IgD-negative memory B cell (primary cell): ENCODE measurements around the gene HDGFL3. TPM values are rescaled to one million over a fixed set of nuclear protein-coding genes. Genes with fewer than 3 reads are reported as not detected.
"Not testable (repeated sequence)": the region's sequence is repeated elsewhere in the genome, so short reads cannot be mapped to it uniquely, and the experiment has no call there.

Experiments used
- H3K27ac Mint-ChIP-seq, 3 donors: one replicate each; pipeline ENCODE4 v1.8.0; 2020 to 2022; ENCODE audit warnings: mild to moderate bottlenecking in 3 of 3, mixed read lengths in 3 of 3, moderate library complexity in 1 of 3
- H3K27me3 Mint-ChIP-seq: one replicate; pipeline ENCODE4 v1.8.0; 2021; ENCODE audit warnings: mixed read lengths
- H3K36me3 Mint-ChIP-seq: one replicate; pipeline ENCODE4 v1.8.0; 2020; ENCODE audit warnings: mild to moderate bottlenecking, mixed read lengths
- H3K4me1 Mint-ChIP-seq, 3 donors: one replicate each; pipeline ENCODE4 v1.8.0; 2020 to 2022; ENCODE audit warnings: mixed read lengths in 3 of 3, mild to moderate bottlenecking in 1 of 3
- H3K4me3 Mint-ChIP-seq, 4 donors: one replicate each; pipeline ENCODE4 v1.8.0; 2020 to 2022; ENCODE audit warnings: mild to moderate bottlenecking in 4 of 4, mixed read lengths in 4 of 4, moderate library complexity in 3 of 4
- H3K9me3 Mint-ChIP-seq, 3 donors: one replicate each; pipeline ENCODE4 v1.8.0; 2020 to 2021; ENCODE audit warnings: mixed read lengths in 3 of 3, mild to moderate bottlenecking in 1 of 3
- polyA plus RNA-seq: library from polyadenylated mRNA; unstranded; fragments of 300-500 nt; fragmentation: Illumina TruSeq; gene quantifications from one replicate; pipeline ENCODE4 v1.2.3, GENCODE V29; 2021

The HDGFL3 gene
- polyA plus RNA-seq, 1 donor from 2014 or later = 0.01 TPM

- Mint-ChIP-seq H3K9me3 (peaks cover 0 to 3% (median 0%) of the 10 kb centered on the region in 3 donors), H3K4me3 (no peak overlapping the region), H3K4me1 (peaks cover 6% of the 10 kb centered on the region in 3 donors), H3K27ac (no peak overlapping the region), H3K36me3 (peaks cover 2% of the 10 kb centered on the region), H3K27me3 (peaks cover 15% of the 10 kb centered on the region)
These were observed 120.0 kb downstream of the HDGFL3 start for GRCh38 chr15:83087576-83087975.

GRCh38 chr15:83085864-83086552 lies 121.6 kb downstream of the HDGFL3 start:
- H3K36me3 Mint-ChIP-seq, H3K27ac Mint-ChIP-seq, H3K4me1 Mint-ChIP-seq, H3K4me3 Mint-ChIP-seq, H3K9me3 Mint-ChIP-seq: not testable (repeated sequence)
- peaks cover 16% of the 10 kb centered on the region for H3K27me3 Mint-ChIP-seq

GRCh38 chr15:83085461-83085860 lies 122.2 kb downstream of the HDGFL3 start:
- H3K27me3 Mint-ChIP-seq = peaks cover 14% of the 10 kb centered on the region
- not testable (repeated sequence) for H3K4me1 Mint-ChIP-seq, H3K4me3 Mint-ChIP-seq, H3K9me3 Mint-ChIP-seq, H3K36me3 Mint-ChIP-seq, H3K27ac Mint-ChIP-seq

- H3K9me3 Mint-ChIP-seq = no peaks in the 10 kb centered on the region
- H3K27ac Mint-ChIP-seq = no peak overlapping the region
- no peaks in the 10 kb centered on the region for H3K4me1 Mint-ChIP-seq
- no peak overlapping the region for H3K4me3 Mint-ChIP-seq
- no peaks in the 10 kb centered on the region for H3K36me3 Mint-ChIP-seq
- H3K27me3 Mint-ChIP-seq = peaks cover 20% of the 10 kb centered on the region
These were observed 124.8 kb downstream of the HDGFL3 start for GRCh38 chr15:83082730-83083386.

GRCh38 chr15:83081256-83082014 lies 126.2 kb downstream of the HDGFL3 start:
- H3K4me1 Mint-ChIP-seq = no peaks in the 10 kb centered on the region
- no peaks in the 10 kb centered on the region for H3K36me3 Mint-ChIP-seq
- no peak overlapping the region for H3K4me3 Mint-ChIP-seq
- H3K27me3 Mint-ChIP-seq = peaks cover 15% of the 10 kb centered on the region
- H3K27ac Mint-ChIP-seq = no peak overlapping the region
- no peaks in the 10 kb centered on the region for H3K9me3 Mint-ChIP-seq

- Mint-ChIP-seq H3K27me3 (peaks cover 22% of the 10 kb centered on the region), H3K36me3 (no peaks in the 10 kb centered on the region), H3K4me1 (no peaks in the 10 kb centered on the region), H3K27ac (no peak overlapping the region), H3K4me3 (no peak overlapping the region), H3K9me3 (peaks cover 5 to 11% (median 10%) of the 10 kb centered on the region in 3 donors)
These were observed 128.9 kb downstream of the HDGFL3 start for GRCh38 chr15:83078712-83079111.

Other genes with a start within 250 kb of the HDGFL3 start
- gene RAMAC, start 221.6 kb downstream of the HDGFL3 start, polyA plus RNA-seq = 38.2 TPM
- gene C15orf40, start 196.2 kb downstream of the HDGFL3 start, polyA plus RNA-seq = 54.5 TPM
- 49.7 TPM for gene BTBD1, start 140.6 kb downstream of the HDGFL3 start, polyA plus RNA-seq
- 0.29 TPM for gene TM6SF1, start 100.2 kb downstream of the HDGFL3 start, polyA plus RNA-seq
- not detected for gene BNC1, start 76.8 kb upstream of the HDGFL3 start, polyA plus RNA-seq
- gene SH3GL3, start 239.5 kb upstream of the HDGFL3 start, polyA plus RNA-seq = not detected